ENCODE measurements around the gene ART5.

GRCh38 chr11:3669742-3670183, 28.0 kb upstream of the ART5 start:
- no peak for TF ChIP-seq RAD21 (conservative IDR thresholded peaks at IDR 0.05 in 1 of 2, IDR thresholded peaks at IDR 0.05 in 1 of 2)
- no peak for TF ChIP-seq POLR2A (IDR thresholded peaks at IDR 0.05; ENCODE audit: low read length)
- no peak for TF ChIP-seq HEYL (CRISPR knock-in tag; IDR thresholded peaks at IDR 0.05)
- TF ChIP-seq USF2 (IDR thresholded peaks at IDR 0.05) = no peak
- TF ChIP-seq MAZ (IDR thresholded peaks at IDR 0.05; ENCODE audit: borderline replicate concordance, low read depth, low read length) = no peak
- no peak for TF ChIP-seq RFX5 (IDR thresholded peaks at IDR 0.05)
- no peak for TF ChIP-seq REST (IDR thresholded peaks at IDR 0.05)
- TF ChIP-seq CTCF (IDR thresholded peaks at IDR 0.05) = no peak
